ENCODE data around the gene SPINK5.

The SPINK5 gene

GRCh38 chr5:148084269-148084668 lies 20.5 kb downstream of the SPINK5 start:
- no peak overlapping the region for H2BK120ac ChIP-seq (ENCODE audit: low read depth, low read length)
- H4K91ac ChIP-seq (ENCODE audit: low read depth, low read length, poor library complexity), result no peak overlapping the region
- no peak overlapping the region for H3K4me3 ChIP-seq (ENCODE audit: low read length in 2 of 2)
- H2BK12ac ChIP-seq (ENCODE audit: low read length), result no peak overlapping the region
- H3K9me3 ChIP-seq (replicated peaks in 1 of 2; ENCODE audit: control insufficient read depth in 2 of 2, insufficient read depth in 1 of 2, low read depth in 1 of 2, low read length in 2 of 2), result no peaks in the 10 kb centered on the region
- H3K14ac ChIP-seq (ENCODE audit: low read length), result no peak overlapping the region
- H3K23ac ChIP-seq (ENCODE audit: low read depth, low read length, poor library complexity), result no peak overlapping the region
- H3K18ac ChIP-seq (ENCODE audit: low read length), result no peak overlapping the region
- H3K4me1 ChIP-seq (ENCODE audit: control insufficient read depth in 2 of 2, insufficient read depth in 1 of 2, low read depth in 1 of 2, low read length in 2 of 2), result peaks cover 0 to under 1% of the 10 kb centered on the region in 2 donors
- WGBS, 2 donors (ENCODE audit: extremely low coverage in 2 of 2, insufficient read length in 2 of 2, insufficient replicate concordance in 1 of 2), result no CpG with 5 or more reads among the region's 2 CpGs
- no peak overlapping the region for H2AFZ ChIP-seq (ENCODE audit: low read length)
- H3K79me1 ChIP-seq (ENCODE audit: low read depth, low read length), result no peaks in the 10 kb centered on the region
- H2BK5ac ChIP-seq (ENCODE audit: low read length), result no peak overlapping the region
- no peak overlapping the region for H2BK15ac ChIP-seq (ENCODE audit: low read length)
- H3K4ac ChIP-seq (ENCODE audit: low read length), result no peak overlapping the region
- H3K4me2 ChIP-seq (ENCODE audit: insufficient read depth, low read length, poor library complexity, severe bottlenecking), result no peak overlapping the region
- H4K8ac ChIP-seq (ENCODE audit: low read depth, low read length), result no peak overlapping the region
- no peaks in the 10 kb centered on the region for H3K36me3 ChIP-seq (replicated peaks in 1 of 2; ENCODE audit: control insufficient read depth in 2 of 2, insufficient read depth in 2 of 2, low read length in 2 of 2)
- no peak for DNase-seq (ENCODE audit: low spot score)
- H3K27me3 ChIP-seq (ENCODE audit: control insufficient read depth in 3 of 3, insufficient read depth in 3 of 3, low read depth in 1 of 3, low read length in 3 of 3), result no peaks in the 10 kb centered on the region
- no peak overlapping the region for H3K9ac ChIP-seq (ENCODE audit: low read depth, low read length, poor library complexity)
- H3K27ac ChIP-seq (replicated peaks; ENCODE audit: low read length), result no peak overlapping the region
- no peak overlapping the region for H2AK5ac ChIP-seq (ENCODE audit: low read depth, low read length)

- Histone ChIP-seq H2BK5ac (ENCODE audit: low read length) (no peak overlapping the region), H3K18ac (ENCODE audit: low read length) (no peak overlapping the region), H3K27me3 (ENCODE audit: control insufficient read depth in 3 of 3, insufficient read depth in 3 of 3, low read depth in 1 of 3, low read length in 3 of 3) (no peaks in the 10 kb centered on the region), H2AK5ac (ENCODE audit: low read depth, low read length) (no peak overlapping the region), H2BK12ac (ENCODE audit: low read length) (no peak overlapping the region), H3K27ac (replicated peaks; ENCODE audit: low read length) (no peak overlapping the region), H3K4me2 (ENCODE audit: insufficient read depth, low read length, poor library complexity, severe bottlenecking) (no peak overlapping the region), H2AFZ (ENCODE audit: low read length) (no peak overlapping the region), H2BK15ac (ENCODE audit: low read length) (no peak overlapping the region), H3K14ac (ENCODE audit: low read length) (no peak overlapping the region), H3K79me1 (ENCODE audit: low read depth, low read length) (no peaks in the 10 kb centered on the region), H3K4me1 (ENCODE audit: control insufficient read depth in 2 of 2, insufficient read depth in 1 of 2, low read depth in 1 of 2, low read length in 2 of 2) (peaks cover 0 to 6% of the 10 kb centered on the region in 2 donors), H3K36me3 (replicated peaks in 1 of 2; ENCODE audit: control insufficient read depth in 2 of 2, insufficient read depth in 2 of 2, low read length in 2 of 2) (no peaks in the 10 kb centered on the region), H3K4ac (ENCODE audit: low read length) (no peak overlapping the region), H3K9ac (ENCODE audit: low read depth, low read length, poor library complexity) (no peak overlapping the region), H2BK120ac (ENCODE audit: low read depth, low read length) (no peak overlapping the region), H4K91ac (ENCODE audit: low read depth, low read length, poor library complexity) (no peak overlapping the region), H3K23ac (ENCODE audit: low read depth, low read length, poor library complexity) (no peak overlapping the region), H3K4me3 (ENCODE audit: low read length in 2 of 2) (no peak overlapping the region), H3K9me3 (replicated peaks in 1 of 2; ENCODE audit: control insufficient read depth in 2 of 2, insufficient read depth in 1 of 2, low read depth in 1 of 2, low read length in 2 of 2) (no peaks in the 10 kb centered on the region), H4K8ac (ENCODE audit: low read depth, low read length) (no peak overlapping the region)
- no peak for DNase-seq (ENCODE audit: low spot score)
Observed at GRCh38 chr5:148085310-148085709, 21.5 kb downstream of the SPINK5 start.

- no peak overlapping the region for H2BK12ac ChIP-seq (ENCODE audit: low read length)
- H3K79me1 ChIP-seq (ENCODE audit: low read depth, low read length), result no peaks in the 10 kb centered on the region
- no peak overlapping the region for H3K14ac ChIP-seq (ENCODE audit: low read length)
- H3K9me3 ChIP-seq (replicated peaks in 1 of 2; ENCODE audit: control insufficient read depth in 2 of 2, insufficient read depth in 1 of 2, low read depth in 1 of 2, low read length in 2 of 2), result no peaks in the 10 kb centered on the region
- H2BK15ac ChIP-seq (ENCODE audit: low read length), result no peak overlapping the region
- H3K4me1 ChIP-seq (ENCODE audit: control insufficient read depth in 2 of 2, insufficient read depth in 1 of 2, low read depth in 1 of 2, low read length in 2 of 2), result peaks cover 0 to 7% of the 10 kb centered on the region in 2 donors
- H3K27ac ChIP-seq (replicated peaks; ENCODE audit: low read length), result no peak overlapping the region
- H3K4ac ChIP-seq (ENCODE audit: low read length), result no peak overlapping the region
- no peaks in the 10 kb centered on the region for H3K27me3 ChIP-seq (ENCODE audit: control insufficient read depth in 3 of 3, insufficient read depth in 3 of 3, low read depth in 1 of 3, low read length in 3 of 3)
- H3K4me3 ChIP-seq (ENCODE audit: low read length in 2 of 2), result no peak overlapping the region
- no peak overlapping the region for H2AFZ ChIP-seq (ENCODE audit: low read length)
- no peaks in the 10 kb centered on the region for H3K36me3 ChIP-seq (replicated peaks in 1 of 2; ENCODE audit: control insufficient read depth in 2 of 2, insufficient read depth in 2 of 2, low read length in 2 of 2)
- no peak overlapping the region for H2BK5ac ChIP-seq (ENCODE audit: low read length)
- H2AK5ac ChIP-seq (ENCODE audit: low read depth, low read length), result no peak overlapping the region
- no peak overlapping the region for H4K91ac ChIP-seq (ENCODE audit: low read depth, low read length, poor library complexity)
- WGBS, 2 donors (ENCODE audit: extremely low coverage in 2 of 2, insufficient read length in 2 of 2, insufficient replicate concordance in 1 of 2), result no CpG with 5 or more reads among the region's 7 CpGs
- no peak overlapping the region for H4K8ac ChIP-seq (ENCODE audit: low read depth, low read length)
- no peak overlapping the region for H3K18ac ChIP-seq (ENCODE audit: low read length)
- no peak overlapping the region for H2BK120ac ChIP-seq (ENCODE audit: low read depth, low read length)
- H3K4me2 ChIP-seq (ENCODE audit: insufficient read depth, low read length, poor library complexity, severe bottlenecking), result no peak overlapping the region
- no peak overlapping the region for H3K23ac ChIP-seq (ENCODE audit: low read depth, low read length, poor library complexity)
- no peak for DNase-seq (ENCODE audit: low spot score)
- H3K9ac ChIP-seq (ENCODE audit: low read depth, low read length, poor library complexity), result no peak overlapping the region
Observed at GRCh38 chr5:148085977-148086705, 22.4 kb downstream of the SPINK5 start.

- Histone ChIP-seq H2BK15ac (ENCODE audit: low read length) (no peak overlapping the region), H3K4me3 (ENCODE audit: low read length in 2 of 2) (no peak overlapping the region), H3K27ac (replicated peaks; ENCODE audit: low read length) (no peak overlapping the region), H2BK12ac (ENCODE audit: low read length) (no peak overlapping the region), H2AFZ (ENCODE audit: low read length) (no peak overlapping the region), H4K8ac (ENCODE audit: low read depth, low read length) (no peak overlapping the region), H2BK120ac (ENCODE audit: low read depth, low read length) (no peak overlapping the region), H3K36me3 (replicated peaks in 1 of 2; ENCODE audit: control insufficient read depth in 2 of 2, insufficient read depth in 2 of 2, low read length in 2 of 2) (no peaks in the 10 kb centered on the region), H2AK5ac (ENCODE audit: low read depth, low read length) (no peak overlapping the region), H3K23ac (ENCODE audit: low read depth, low read length, poor library complexity) (no peak overlapping the region), H2BK5ac (ENCODE audit: low read length) (no peak overlapping the region), H3K4me2 (ENCODE audit: insufficient read depth, low read length, poor library complexity, severe bottlenecking) (no peak overlapping the region), H3K9ac (ENCODE audit: low read depth, low read length, poor library complexity) (no peak overlapping the region), H3K18ac (ENCODE audit: low read length) (no peak overlapping the region), H3K9me3 (replicated peaks in 1 of 2; ENCODE audit: control insufficient read depth in 2 of 2, insufficient read depth in 1 of 2, low read depth in 1 of 2, low read length in 2 of 2) (no peaks in the 10 kb centered on the region), H3K79me1 (ENCODE audit: low read depth, low read length) (no peaks in the 10 kb centered on the region), H4K91ac (ENCODE audit: low read depth, low read length, poor library complexity) (no peak overlapping the region), H3K27me3 (ENCODE audit: control insufficient read depth in 3 of 3, insufficient read depth in 3 of 3, low read depth in 1 of 3, low read length in 3 of 3) (no peaks in the 10 kb centered on the region), H3K4me1 (ENCODE audit: control insufficient read depth in 2 of 2, insufficient read depth in 1 of 2, low read depth in 1 of 2, low read length in 2 of 2) (peaks cover 0 to 11% of the 10 kb centered on the region in 2 donors), H3K14ac (ENCODE audit: low read length) (no peak overlapping the region), H3K4ac (ENCODE audit: low read length) (no peak overlapping the region)
- no peak for DNase-seq (ENCODE audit: low spot score)
- WGBS, 2 donors (ENCODE audit: extremely low coverage in 2 of 2, insufficient read length in 2 of 2, insufficient replicate concordance in 1 of 2), result no CpG with 5 or more reads among the region's 5 CpGs
Observed at GRCh38 chr5:148090146-148090772, 26.5 kb downstream of the SPINK5 start.
